B cell (primary cell): ENCODE measurements around the gene TOP3B. TPM values are rescaled to one million over a fixed set of nuclear protein-coding genes. Genes with fewer than 3 reads are reported as not detected.

Source experiments
- ATAC-seq: fragments of 200-7000 bp; cut with Tn5 transposase; one replicate; pipeline ENCODE4 v1.10.0; 2021; ENCODE audit warnings: low read depth, mild to moderate bottlenecking, moderate number of reproducible peaks, moderate library complexity
- CTCF ChIA-PET: fragments of 350-600 bp; sonication (Branson Sonifier 250); formaldehyde crosslinking; loops from one replicate; lab custom pipeline; 2021; ENCODE audit warnings: antibody characterized with exemption, inconsistent platforms; lab: Charles Lee
- POLR2A ChIA-PET: fragments of 350-600 bp; sonication (Branson Sonifier 250); formaldehyde crosslinking; loops from one replicate; lab custom pipeline; 2021; ENCODE audit warnings: antibody characterized with exemption; lab: Charles Lee
- DNase-seq: peaks from one replicate; pipeline ENCODE4 v3.0.0; 2013
- H2AFZ ChIP-seq: 2 replicates; pipeline ENCODE4 v1.6.1; 2012; ENCODE audit warnings: mild to moderate bottlenecking, low read depth, low read length; ENCODE audit not compliant: insufficient read depth, poor library complexity, severe bottlenecking
- H3K27ac ChIP-seq, 2 donors: 1 replicate in 1 of 2; 2 replicates in 1 of 2; pipeline ENCODE4 v1.5.1; 2012 to 2013; ENCODE audit warnings: low read length in 2 of 2, mild to moderate bottlenecking in 2 of 2, moderate library complexity in 1 of 2
- H3K27me3 ChIP-seq, 4 experiments: fragments of 200-600 bp in 1 of 4; sonication (generic) in 1 of 4; replicated peaks in 1 of 4; 1 replicate in 2 of 4; 2 replicates in 2 of 4; pipeline versions ENCODE4 v1.6.1 to v1.7.0; 2013 to 2016; ENCODE audit warnings: low read length in 3 of 4, mild to moderate bottlenecking in 2 of 4, mixed read lengths in 1 of 4, moderate library complexity in 1 of 4; ENCODE audit not compliant: insufficient read depth in 4 of 4, control insufficient read depth in 3 of 4; ENCODE audit errors: control extremely low read depth in 1 of 4
- H3K36me3 ChIP-seq, 2 experiments: replicated peaks in 1 of 2; 1 replicate in 1 of 2; 2 replicates in 1 of 2; pipeline versions ENCODE4 v1.6.1 to v1.7.1; 2013; ENCODE audit warnings: low read length in 1 of 2; ENCODE audit not compliant: insufficient read depth in 2 of 2, control insufficient read depth in 1 of 2; ENCODE audit errors: control extremely low read depth in 1 of 2, extremely low read depth in 1 of 2
- H3K4me1 ChIP-seq, 2 donors: fragments of 200-600 bp in 1 of 2; sonication (generic) in 1 of 2; 1 replicate in 1 of 2; 2 replicates in 1 of 2; pipeline versions ENCODE4 v1.5.1 to v1.6.1; 2013 to 2017; ENCODE audit warnings: low read length in 2 of 2; ENCODE audit not compliant: control insufficient read depth in 2 of 2, insufficient read depth in 2 of 2
- H3K4me2 ChIP-seq: replicated peaks from 2 replicates; pipeline ENCODE3; 2012; ENCODE audit warnings: mild to moderate bottlenecking, low read depth, low read length; ENCODE audit not compliant: poor library complexity, severe bottlenecking
- H3K4me3 ChIP-seq, 5 experiments: fragments of 200-600 bp in 1 of 5; sonication (generic) in 1 of 5; 1 replicate in 3 of 5; 2 replicates in 2 of 5; pipeline versions ENCODE4 v1.5.1 to v1.7.0; 2011 to 2016; ENCODE audit warnings: low read length in 4 of 5, mild to moderate bottlenecking in 4 of 5, low read depth in 2 of 5, control low read depth in 1 of 5, moderate library complexity in 1 of 5; ENCODE audit not compliant: insufficient read depth in 1 of 5; ENCODE audit errors: control extremely low read depth in 1 of 5, extremely low read depth in 1 of 5
- H3K79me2 ChIP-seq: fragments of 200-600 bp; sonication (generic); one replicate; pipeline ENCODE4 v1.6.0; 2016; ENCODE audit warnings: low read length; ENCODE audit not compliant: control insufficient read depth, insufficient read depth
- H3K9ac ChIP-seq: fragments of 200-600 bp; sonication (generic); 2 replicates; pipeline ENCODE4 v1.6.1; 2017; ENCODE audit warnings: mild to moderate bottlenecking, low read length, moderate library complexity
- H3K9me3 ChIP-seq, 3 donors: one replicate each; pipeline versions ENCODE4 v1.6.1 to v1.7.1; 2013; ENCODE audit warnings: low read length in 2 of 3; ENCODE audit not compliant: control insufficient read depth in 2 of 3, insufficient read depth in 1 of 3; ENCODE audit errors: control extremely low read depth in 1 of 3
- H4K20me1 ChIP-seq: 2 replicates; pipeline ENCODE4 v1.6.0; 2012; ENCODE audit warnings: mild to moderate bottlenecking, low read length; ENCODE audit not compliant: insufficient read depth, control insufficient read depth, poor library complexity, severe bottlenecking
- H3K27ac Mint-ChIP-seq: one replicate; pipeline ENCODE4 v1.8.0; 2021; ENCODE audit warnings: mixed read lengths
- H3K27me3 Mint-ChIP-seq: one replicate; pipeline ENCODE4 v1.8.0; 2021; ENCODE audit warnings: mixed read lengths
- H3K4me1 Mint-ChIP-seq: one replicate; pipeline ENCODE4 v1.8.0; 2021; ENCODE audit warnings: mixed read lengths
- H3K4me3 Mint-ChIP-seq: one replicate; pipeline ENCODE4 v1.8.0; 2021; ENCODE audit warnings: mixed read lengths
- H3K9me3 Mint-ChIP-seq: one replicate; pipeline ENCODE4 v1.8.0; 2022; ENCODE audit warnings: mixed read lengths; ENCODE audit not compliant: insufficient read depth
- CTCF ChIP-seq: fragments of 200-600 bp; IDR thresholded peaks from one replicate; pipeline ENCODE4 v1.8.0; 2022; ENCODE audit warnings: antibody characterized with exemption, mild to moderate bottlenecking
- EZH2 ChIP-seq: IDR thresholded peaks from 2 replicates; pipeline ENCODE4 v1.6.1; 2012; ENCODE audit warnings: borderline replicate concordance, low read depth, mild to moderate bottlenecking, moderate library complexity, low read length; ENCODE audit not compliant: insufficient read depth, poor library complexity, severe bottlenecking
- WGBS: methylation state at CpG from one replicate; pipeline ENCODE4 v1.1.5; 2013; ENCODE audit warnings: missing lambda C conversion rate; ENCODE audit not compliant: insufficient coverage; 5-methylcytosine and 5-hydroxymethylcytosine counted together
- intact Hi-C: fragments of 100-400 bp; cut with micrococcal nuclease; formaldehyde crosslinking; loops from one replicate; pipeline ENCODE4 v1.10.0; 2022
- polyA plus RNA-seq: library from polyadenylated mRNA; depleted of rRNA; stranded (reverse); fragments of >200 nt; gene quantifications from 2 replicates; pipeline ENCODE4 v1.2.3, GENCODE V29; 2012
- total RNA-seq, 2 donors: library from RNA; stranded (reverse); fragments of 120-200 nt in 1 of 2; gene quantifications; 1 replicate in 1 of 2; 2 replicates in 1 of 2; pipeline versions ENCODE4 v1.2.3 to v1.2.4, GENCODE V29; 2013 to 2022

Gene TOP3B
- total and polyA plus RNA-seq, 2 donors (not counting 1 experiment from before 2014, with no cell fraction given) = 77.1 to 105 TPM

DNA sequence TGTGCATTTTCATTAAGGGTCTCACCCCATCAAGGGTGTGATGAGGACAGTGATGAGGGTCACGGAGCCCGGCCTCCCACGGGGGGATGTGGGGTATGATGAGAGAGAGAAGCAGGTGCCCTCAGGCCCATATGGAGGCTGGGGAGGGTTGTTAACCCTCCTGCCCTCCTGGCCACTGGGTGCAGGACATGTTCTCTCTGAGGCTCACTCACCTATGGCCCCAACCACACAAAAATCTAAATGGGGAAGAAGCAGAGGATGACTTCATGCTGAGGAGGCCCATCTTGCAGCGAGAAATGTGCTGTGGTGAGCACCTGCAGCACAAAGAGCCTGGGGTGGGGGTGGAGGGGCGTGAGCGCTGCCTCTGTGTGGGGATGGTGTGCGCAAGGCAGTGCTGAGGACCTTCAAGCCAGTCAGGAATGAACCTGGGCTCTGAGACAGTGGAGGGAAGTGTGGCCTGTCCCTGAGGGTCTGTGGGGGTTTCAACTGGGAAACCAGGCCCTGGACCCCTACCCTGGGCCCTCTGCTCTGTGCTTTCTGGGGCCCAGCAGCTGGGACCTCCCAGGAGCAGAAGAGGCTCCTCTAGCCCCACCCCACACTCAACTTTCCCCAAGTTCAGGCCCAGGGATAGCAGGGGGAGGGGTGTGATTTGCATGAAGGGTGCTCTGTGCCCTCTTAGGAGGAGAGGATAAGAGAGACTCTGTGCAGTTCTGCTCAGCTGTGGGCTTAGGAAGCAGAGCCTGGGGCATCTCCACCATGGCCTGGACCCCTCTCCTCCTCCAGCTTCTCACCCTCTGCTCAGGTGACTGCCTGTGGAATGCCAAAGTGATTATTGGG is 43.0 kb upstream of the TOP3B start:
- peak overlapping the region; percentile 24 for H3K9ac ChIP-seq
- ChIA-PET CTCF (interaction anchor here (1.3 kb wide), 1 partner anchor 85 kb away, joined by 3 read pairs; no protein-coding TSS in a partner anchor), POLR2A (no interaction called here)
- ATAC-seq = peak; percentile 71
- peaks cover 50 to 61% of the 10 kb centered on the region in 2 donors for H3K4me1 ChIP-seq
- H3K9me3 Mint-ChIP-seq = no peaks in the 10 kb centered on the region
- H3K27me3 Mint-ChIP-seq = no peaks in the 10 kb centered on the region
- TF ChIP-seq CTCF = no peak
- no peak for TF ChIP-seq EZH2
- no peaks in the 10 kb centered on the region for H3K36me3 ChIP-seq
- peak; percentile 67 for DNase-seq
- no peaks in the 10 kb centered on the region for H3K79me2 ChIP-seq
- peak overlapping the region; percentile 71 to 75 for H3K27ac ChIP-seq
- peak overlapping the region; percentile 91 for H3K27ac Mint-ChIP-seq
- no peaks in the 10 kb centered on the region for H4K20me1 ChIP-seq
- intact Hi-C loops = no loop called here
- H3K4me3 Mint-ChIP-seq = peak overlapping the region; percentile 78
- peak overlapping the region; percentile 65 for H3K4me2 ChIP-seq
- H2AFZ ChIP-seq = peak overlapping the region; percentile 62
- H3K4me3 ChIP-seq = peak overlapping the region in 4 of 5 experiments; percentile 6 to 21 (median 13)
- 7% methylated on average over 3 of the region's 7 CpGs for WGBS
- H3K27me3 ChIP-seq = no peaks in the 10 kb centered on the region
- H3K4me1 Mint-ChIP-seq = peaks cover 66% of the 10 kb centered on the region
- no peaks in the 10 kb centered on the region for H3K9me3 ChIP-seq

DNA sequence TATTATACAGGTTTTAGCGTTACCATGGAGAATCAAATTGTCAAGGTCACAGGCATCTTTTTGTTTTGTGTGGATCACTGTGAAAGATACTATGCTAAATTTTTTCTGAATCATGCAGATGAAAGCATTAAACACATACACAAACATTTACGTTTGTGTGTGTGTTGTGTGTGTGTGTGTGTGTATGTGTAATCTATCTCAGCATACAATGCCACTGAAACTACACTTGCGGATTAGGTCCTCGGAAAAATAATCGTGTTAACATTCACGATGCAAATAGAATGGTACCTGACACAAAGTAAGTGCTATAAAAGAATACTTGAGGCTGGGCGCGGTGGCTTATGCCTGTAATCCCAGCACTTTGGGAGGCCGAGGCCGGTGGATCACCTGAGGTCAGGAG is 41.9 kb upstream of the TOP3B start:
- H3K4me1 ChIP-seq = peaks cover 41 to 51% of the 10 kb centered on the region in 2 donors
- intact Hi-C loops = no loop called here
- TF ChIP-seq EZH2 = no peak
- TF ChIP-seq CTCF = no peak
- H3K9ac ChIP-seq = no peak overlapping the region
- Mint-ChIP-seq H3K27ac (peak overlapping the region; percentile 46), H3K27me3 (no peaks in the 10 kb centered on the region), H3K4me3 (no peak overlapping the region), H3K9me3 (no peaks in the 10 kb centered on the region), H3K4me1 (peaks cover 62% of the 10 kb centered on the region)
- no peaks in the 10 kb centered on the region for H3K9me3 ChIP-seq
- H3K4me3 ChIP-seq = no peak overlapping the region
- WGBS = 94% methylated on average over 6 of the region's 10 CpGs
- no peaks in the 10 kb centered on the region for H3K36me3 ChIP-seq
- no peak overlapping the region for H3K4me2 ChIP-seq
- no peak overlapping the region for H2AFZ ChIP-seq
- CTCF ChIA-PET = interaction anchor here (1.2 kb wide), 1 partner anchor 52 kb away, joined by 4 read pairs; no protein-coding TSS in a partner anchor
- ATAC-seq (no peak), DNase-seq (no peak)
- POLR2A ChIA-PET = no interaction called here
- H3K27ac ChIP-seq = no peak overlapping the region
- H3K79me2 ChIP-seq = no peaks in the 10 kb centered on the region
- H3K27me3 ChIP-seq = no peaks in the 10 kb centered on the region
- no peaks in the 10 kb centered on the region for H4K20me1 ChIP-seq
